Head of caudate nucleus (tissue), 42 donors: Measurements from ENCODE around the gene DDX10.

Experiments
- DNase-seq, 42 donors: peaks; one replicate each; pipeline versions ENCODE4 v3.0.0 to v3.0.0-alpha.2; 2020 to 2021; ENCODE audit warnings: mixed read lengths in 7 of 42
- intact Hi-C: fragments of 100-400 bp; cut with DNase I; formaldehyde crosslinking; loops from one replicate; pipeline ENCODE4 v1.15.0; 2022

Gene DDX10

DNA sequence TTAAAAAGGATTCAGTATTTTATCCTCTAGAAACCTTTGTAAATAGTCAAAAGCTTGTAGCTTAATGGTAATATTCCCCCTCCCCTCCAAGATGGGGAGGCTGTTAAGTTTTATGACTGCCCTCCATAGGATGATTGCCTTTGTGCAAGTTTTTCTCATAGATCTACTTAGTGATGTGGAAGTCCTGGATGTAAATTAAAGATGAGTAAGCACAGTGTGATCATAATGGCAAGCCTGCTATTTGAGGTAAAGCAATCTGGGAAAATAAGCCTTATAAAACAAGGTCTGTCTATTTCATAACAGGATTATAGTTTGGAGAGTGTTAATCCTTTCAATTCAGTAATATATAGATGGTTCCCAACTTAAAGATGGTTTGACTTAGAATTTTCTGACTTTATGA, 216.3 kb downstream of the DDX10 start:
- no peak for DNase-seq
- intact Hi-C loops = no loop called here

DNA sequence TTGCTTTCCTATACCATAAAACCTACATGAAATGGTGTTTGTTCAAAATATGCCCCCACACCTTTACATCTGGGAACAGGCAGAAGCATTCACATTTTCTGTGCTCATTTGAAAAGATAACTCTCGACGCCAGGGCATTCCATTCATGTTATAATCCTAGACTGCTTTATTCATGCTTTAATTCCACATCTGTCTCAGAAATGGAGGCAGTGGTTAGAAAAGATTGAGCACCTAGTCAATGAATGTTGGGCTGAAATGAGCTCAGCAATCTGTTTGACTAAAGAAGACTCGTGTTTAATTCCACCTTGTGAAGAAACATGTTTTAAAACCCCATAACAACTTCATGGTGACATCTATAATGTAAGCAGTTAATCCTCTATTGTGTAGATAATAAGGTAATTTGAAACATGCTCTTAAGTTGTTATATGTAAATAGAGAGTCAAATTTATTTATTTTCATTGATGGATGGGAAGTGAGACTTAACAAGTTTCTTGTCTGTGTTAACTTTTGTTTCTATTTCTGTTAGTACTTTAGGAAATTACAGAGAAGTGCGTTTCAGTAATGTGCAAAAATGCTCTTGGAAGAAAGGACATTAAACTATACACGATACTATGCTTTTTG, 217.5 kb downstream of the DDX10 start:
- no peak for DNase-seq
- intact Hi-C loops = no loop called here

DNA sequence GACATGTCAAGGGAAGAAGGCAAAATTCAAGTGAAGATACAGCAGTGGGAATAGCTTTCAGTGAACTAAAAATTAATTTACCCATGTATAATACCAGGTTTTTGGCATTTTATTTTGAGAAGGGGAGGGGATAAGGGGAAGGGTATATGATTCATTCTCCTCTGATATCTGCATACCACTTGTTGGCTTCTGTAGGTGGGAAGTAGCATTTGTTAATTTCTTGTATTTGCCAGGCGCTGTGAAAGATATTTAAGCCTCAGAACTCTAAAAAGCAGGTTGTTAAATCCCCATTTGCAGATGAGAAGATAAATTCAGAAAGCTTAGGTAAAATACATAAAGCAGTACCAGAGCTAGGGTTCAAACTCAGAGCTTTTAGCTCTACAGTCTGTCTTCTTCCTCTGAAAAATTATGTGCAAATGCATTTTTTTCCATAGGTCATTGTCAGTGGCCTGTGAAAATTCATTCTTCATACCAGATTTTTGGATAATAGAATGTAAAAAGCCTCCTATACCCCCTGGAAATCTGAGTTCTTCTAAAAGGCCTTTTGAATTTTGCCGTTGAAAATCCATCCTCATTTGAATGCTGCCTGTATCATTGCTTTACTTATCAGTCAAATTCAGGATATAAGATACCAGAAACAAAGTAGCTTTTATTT, 221.3 kb downstream of the DDX10 start:
- intact Hi-C loops = no loop called here
- DNase-seq = no peak

- intact Hi-C loops = no loop called here
- DNase-seq = no peak
Observed at GRCh38 chr11:108886660-108887009, 221.8 kb downstream of the DDX10 start.

- intact Hi-C loops = no loop called here
- DNase-seq = no peak
Observed at GRCh38 chr11:108887436-108888238, 222.8 kb downstream of the DDX10 start.

DNA sequence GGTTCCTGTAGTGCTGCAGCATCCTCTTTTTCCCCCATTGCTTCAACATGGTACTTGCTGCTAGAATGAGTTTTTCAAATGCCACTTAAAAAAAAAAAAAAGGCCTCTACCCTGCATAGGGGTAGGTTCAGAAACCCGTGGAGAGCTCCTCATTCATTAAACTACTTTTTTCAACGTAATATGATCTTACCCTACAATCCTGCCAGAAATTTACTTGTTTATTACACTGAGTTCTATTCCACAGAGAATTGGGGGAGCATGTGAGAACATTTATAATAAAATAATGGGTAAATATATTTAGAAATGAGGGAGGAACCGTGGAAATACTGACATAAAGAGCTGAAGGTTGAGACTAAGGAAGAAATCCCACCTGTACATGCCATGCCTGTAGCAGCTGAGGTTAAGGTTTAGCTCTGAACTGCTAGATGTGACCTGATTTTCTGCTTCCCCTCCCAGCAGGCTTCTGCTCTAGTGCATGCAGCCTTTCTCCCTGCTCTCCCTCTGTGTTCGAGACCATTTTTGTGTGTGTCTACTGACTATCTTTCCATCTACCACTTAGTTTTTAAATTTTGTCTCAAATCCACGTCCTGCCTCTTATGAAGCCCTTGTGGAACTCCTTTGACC, 225.7 kb downstream of the DDX10 start:
- no peak for DNase-seq
- intact Hi-C loops = no loop called here

GRCh38 chr11:108891143-108891542, 226.3 kb downstream of the DDX10 start:
- DNase-seq = no peak
- intact Hi-C loops = no loop called here

DNA sequence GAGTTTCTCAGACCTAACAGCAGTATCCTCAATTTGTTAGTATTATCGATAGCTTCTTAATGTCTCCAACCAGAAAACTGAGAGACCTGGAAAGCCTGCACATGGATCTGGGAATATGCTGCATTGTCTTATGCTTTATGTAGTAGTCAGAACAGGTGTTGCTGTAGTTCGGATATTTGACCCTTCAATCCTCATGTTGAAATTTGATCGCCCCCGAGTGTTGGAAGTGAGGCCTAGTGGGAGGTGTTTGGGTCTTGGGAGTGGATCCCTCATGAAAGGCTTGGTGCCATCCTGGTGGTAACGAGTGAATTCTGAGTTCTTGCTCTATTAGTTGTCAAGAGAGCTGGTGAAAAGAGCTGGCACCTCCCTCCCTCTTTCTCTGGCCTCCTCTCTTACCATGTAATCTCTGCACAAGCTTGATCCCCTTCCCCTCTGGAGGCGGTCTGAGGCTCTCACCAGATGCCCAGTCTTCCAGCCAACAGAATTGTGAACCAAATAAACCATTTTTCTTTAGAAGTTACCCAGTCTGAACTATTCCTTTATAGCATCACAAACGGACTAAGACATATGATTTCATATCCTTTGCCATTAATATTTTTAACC, 227.1 kb downstream of the DDX10 start:
- no peak for DNase-seq
- intact Hi-C loops = no loop called here

GRCh38 chr11:108895579-108896480, 231.0 kb downstream of the DDX10 start:
- DNase-seq = no peak
- intact Hi-C loops = no loop called here

- no peak for DNase-seq
- intact Hi-C loops = no loop called here
Observed at GRCh38 chr11:108897071-108897481, 232.2 kb downstream of the DDX10 start.

DNA sequence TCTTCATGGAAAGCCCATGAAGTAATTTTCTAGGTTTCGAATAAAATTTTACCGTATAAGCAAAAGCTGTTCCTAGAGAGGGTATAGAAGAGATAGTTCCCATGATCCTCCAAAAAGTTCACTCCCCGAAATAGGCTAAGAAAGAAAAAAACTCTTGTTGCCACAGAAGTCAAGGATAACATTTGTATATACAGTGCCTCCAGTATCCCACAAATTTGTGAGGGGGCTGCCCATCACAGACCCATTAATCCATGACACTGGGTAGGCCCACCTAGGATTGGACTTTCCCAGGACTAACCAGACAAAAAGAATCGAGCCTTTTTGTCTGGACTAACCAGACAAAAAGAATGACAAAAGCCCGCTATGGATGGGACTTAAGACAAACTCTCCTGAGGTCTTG, 233.0 kb downstream of the DDX10 start:
- no peak for DNase-seq
- intact Hi-C loops = no loop called here

DNA sequence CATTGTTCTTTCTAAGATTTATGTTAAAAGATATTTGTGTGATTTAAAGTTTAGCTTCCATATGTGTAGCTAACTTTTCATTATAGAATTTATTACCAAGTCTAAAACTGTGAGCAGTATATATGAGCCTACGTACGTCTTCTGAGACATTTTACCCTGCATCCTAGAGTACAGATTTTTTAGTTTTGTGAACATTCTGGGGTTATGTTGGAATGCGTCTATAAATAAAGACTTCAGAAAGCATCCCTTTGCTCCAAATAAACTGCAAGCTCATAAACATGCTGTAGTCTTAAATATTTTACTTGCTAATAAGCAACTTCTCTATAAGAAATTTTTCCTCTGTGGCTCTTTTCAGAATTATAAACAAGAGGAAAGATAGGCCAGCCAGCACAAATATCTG, 236.5 kb downstream of the DDX10 start:
- no peak for DNase-seq
- intact Hi-C loops = no loop called here

DNA sequence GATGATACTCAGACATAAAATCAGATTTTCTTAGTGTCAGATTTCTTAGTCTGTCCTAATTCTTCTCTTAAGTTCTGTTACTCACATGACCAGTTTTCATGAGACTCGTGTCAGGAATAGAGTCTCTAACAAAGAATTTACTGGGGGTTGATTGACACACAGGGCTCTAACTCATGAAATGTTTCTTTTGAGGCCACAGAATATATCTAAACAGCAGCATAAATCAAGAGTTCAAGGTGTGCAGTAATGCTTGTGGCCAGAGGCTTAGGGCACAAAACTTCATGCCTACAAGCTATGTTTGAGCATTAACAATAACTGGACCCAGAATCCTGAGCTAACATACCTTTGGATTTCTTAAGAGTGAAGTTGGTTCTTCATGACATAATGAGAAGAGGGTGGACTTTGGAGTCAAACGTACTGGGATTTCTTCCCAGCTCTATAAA, 237.2 kb downstream of the DDX10 start:
- DNase-seq = no peak
- intact Hi-C loops = no loop called here

- DNase-seq = no peak
- intact Hi-C loops = no loop called here
Observed at GRCh38 chr11:108904480-108904879, 239.6 kb downstream of the DDX10 start.

GRCh38 chr11:108906329-108906728, 241.5 kb downstream of the DDX10 start:
- intact Hi-C loops = no loop called here
- DNase-seq = no peak

DNA sequence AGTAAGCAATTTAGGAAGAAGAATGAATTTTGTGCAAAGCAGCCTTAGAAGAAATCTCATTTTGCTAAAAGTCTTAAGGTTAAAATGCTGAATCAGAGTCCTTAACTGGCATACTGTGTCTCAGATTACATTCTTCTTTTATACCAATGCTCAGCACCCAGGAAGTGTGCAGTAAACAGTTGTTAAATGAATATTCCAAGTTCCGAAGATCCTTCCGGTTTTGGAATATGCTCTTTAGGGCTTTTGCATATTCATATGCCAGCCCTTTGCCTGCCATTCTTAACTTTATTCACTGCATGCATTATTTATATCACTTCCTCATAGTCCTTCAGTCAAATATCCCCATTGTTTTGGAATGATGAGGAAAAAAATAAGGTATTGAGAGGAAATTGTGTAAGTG, 242.0 kb downstream of the DDX10 start:
- intact Hi-C loops = no loop called here
- no peak for DNase-seq

- intact Hi-C loops = no loop called here
- DNase-seq = no peak
Observed at GRCh38 chr11:108909041-108909440, 244.2 kb downstream of the DDX10 start.

DNA sequence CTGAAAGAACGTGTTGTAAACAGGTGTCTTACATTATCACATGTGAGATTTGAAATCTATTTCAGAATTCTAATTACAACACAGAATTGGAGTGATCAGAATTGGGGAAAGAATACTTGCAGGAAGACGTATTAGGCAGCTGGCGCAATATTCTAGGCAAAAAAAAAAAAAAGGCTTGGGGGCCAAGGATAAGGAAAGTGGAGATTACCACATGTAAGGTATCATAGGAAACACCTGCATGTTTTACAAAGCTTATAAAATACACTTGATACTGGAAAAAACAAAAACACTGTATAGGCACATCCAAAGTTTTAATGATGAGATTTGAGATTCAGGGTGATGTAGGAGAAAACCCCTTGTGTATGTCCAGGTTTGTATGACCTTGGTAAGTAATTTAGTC, 245.1 kb downstream of the DDX10 start:
- no peak for DNase-seq

GRCh38 chr11:108912581-108912980, 247.7 kb downstream of the DDX10 start:
- intact Hi-C loops = no loop called here
- DNase-seq = no peak

More for the DNA sequence above, 245.1 kb downstream of the DDX10 start:
- intact Hi-C loops = no loop called here
